GM06990 (cell line): Measurements from ENCODE around the gene CELF5.
"Not testable (repeated sequence)": the region's sequence is repeated elsewhere in the genome, so short reads cannot be mapped to it uniquely, and the experiment has no call there.

ENCODE experiments used
- DNase-seq: peaks from one replicate; pipeline ENCODE4 v3.0.0-alpha.2; 2011; ENCODE audit not compliant: insufficient read length; ENCODE audit errors: extremely low read depth
- H3K27me3 ChIP-seq: replicated peaks from 2 replicates; pipeline ENCODE4 v1.6.0; 2011; ENCODE audit warnings: low read length; ENCODE audit not compliant: control insufficient read depth, insufficient read depth
- H3K36me3 ChIP-seq: 2 replicates; pipeline ENCODE4 v1.5.1; 2011; ENCODE audit warnings: low read length; ENCODE audit not compliant: control insufficient read depth, insufficient read depth
- H3K4me3 ChIP-seq: replicated peaks from 2 replicates; pipeline ENCODE4 v1.5.1; 2011; ENCODE audit warnings: low read depth, mild to moderate bottlenecking, control low read depth, low read length
- CTCF ChIP-seq: IDR thresholded peaks from 2 replicates; pipeline ENCODE4 v1.5.1; 2011; ENCODE audit warnings: low read length, control low read depth, mild to moderate bottlenecking, inconsistent platforms; ENCODE audit not compliant: insufficient read depth, poor library complexity, severe bottlenecking

The CELF5 gene

GRCh38 chr19:3287814-3288213, 63.4 kb downstream of the CELF5 start:
- Histone ChIP-seq H3K36me3 (no peaks in the 10 kb centered on the region), H3K27me3 (no peaks in the 10 kb centered on the region; the same call in 1 of the 2 replicates), H3K4me3 (no peak overlapping the region)
- no peak for TF ChIP-seq CTCF
- DNase-seq = no peak

- not testable (repeated sequence) for H3K36me3 ChIP-seq, H3K27me3 ChIP-seq, DNase-seq, H3K4me3 ChIP-seq
Measured at GRCh38 chr19:3288437-3288836, 64.0 kb downstream of the CELF5 start.

GRCh38 chr19:3289971-3290569, 65.6 kb downstream of the CELF5 start:
- no peak for TF ChIP-seq CTCF
- H3K4me3 ChIP-seq = no peak overlapping the region

GRCh38 chr19:3290858-3291257, 66.4 kb downstream of the CELF5 start:
- not testable (repeated sequence) for DNase-seq, H3K36me3 ChIP-seq, H3K4me3 ChIP-seq, H3K27me3 ChIP-seq

More at GRCh38 chr19:3289971-3290569, 65.6 kb downstream of the CELF5 start:
- H3K27me3 ChIP-seq = no peaks in the 10 kb centered on the region; the same call in 1 of the 2 replicates
- DNase-seq = no peak
- H3K36me3 ChIP-seq = no peaks in the 10 kb centered on the region

GRCh38 chr19:3291644-3292043, 67.2 kb downstream of the CELF5 start:
- TF ChIP-seq CTCF = no peak
- DNase-seq = no peak
- no peak overlapping the region for H3K4me3 ChIP-seq
- no peaks in the 10 kb centered on the region; the same call in 1 of the 2 replicates for H3K27me3 ChIP-seq
- no peaks in the 10 kb centered on the region for H3K36me3 ChIP-seq

- Histone ChIP-seq H3K36me3 (no peaks in the 10 kb centered on the region), H3K27me3 (no peaks in the 10 kb centered on the region; the same call in 1 of the 2 replicates), H3K4me3 (no peak overlapping the region)
- no peak for TF ChIP-seq CTCF
- DNase-seq = no peak
Measured at GRCh38 chr19:3292958-3293529, 68.6 kb downstream of the CELF5 start.
